Measurements from ENCODE around the gene KATNB1. TPM values are rescaled to one million over a fixed set of nuclear protein-coding genes. Genes with fewer than 3 reads are reported as not detected.

The KATNB1 gene
- total RNA-seq, 1 donor, result 11.8 TPM

- H3K9me3 ChIP-seq (ENCODE audit: low read depth, low read length), result no peaks in the 10 kb centered on the region
- H3K4me1 ChIP-seq (ENCODE audit: insufficient read depth, low read length), result peaks cover 23% of the 10 kb centered on the region
- H3K4me3 ChIP-seq (ENCODE audit: low read length), result no peak overlapping the region
- no peaks in the 10 kb centered on the region for H3K27me3 ChIP-seq (ENCODE audit: insufficient read depth, low read length)
Observed at GRCh38 chr16:57696240-57696639, 39.3 kb upstream of the KATNB1 start.

GRCh38 chr16:57697896-57698537, 37.6 kb upstream of the KATNB1 start:
- Histone ChIP-seq H3K4me3 (ENCODE audit: low read length) (no peak overlapping the region), H3K27me3 (ENCODE audit: insufficient read depth, low read length) (no peaks in the 10 kb centered on the region), H3K9me3 (ENCODE audit: low read depth, low read length) (no peaks in the 10 kb centered on the region), H3K4me1 (ENCODE audit: insufficient read depth, low read length) (peaks cover 18% of the 10 kb centered on the region)

- Histone ChIP-seq H3K4me1 (ENCODE audit: insufficient read depth, low read length) (peaks cover 18% of the 10 kb centered on the region), H3K9me3 (ENCODE audit: low read depth, low read length) (no peaks in the 10 kb centered on the region), H3K27me3 (ENCODE audit: insufficient read depth, low read length) (no peaks in the 10 kb centered on the region), H3K4me3 (ENCODE audit: low read length) (no peak overlapping the region)
Observed at GRCh38 chr16:57698812-57699405, 36.7 kb upstream of the KATNB1 start.

GRCh38 chr16:57699481-57699880, 36.1 kb upstream of the KATNB1 start:
- Histone ChIP-seq H3K9me3 (ENCODE audit: low read depth, low read length) (no peaks in the 10 kb centered on the region), H3K4me3 (ENCODE audit: low read length) (no peak overlapping the region), H3K4me1 (ENCODE audit: insufficient read depth, low read length) (peaks cover 13% of the 10 kb centered on the region), H3K27me3 (ENCODE audit: insufficient read depth, low read length) (no peaks in the 10 kb centered on the region)

- H3K9me3 ChIP-seq (ENCODE audit: low read depth, low read length), result no peaks in the 10 kb centered on the region
- H3K4me3 ChIP-seq (ENCODE audit: low read length), result no peak overlapping the region
- peaks cover 9% of the 10 kb centered on the region for H3K4me1 ChIP-seq (ENCODE audit: insufficient read depth, low read length)
- H3K27me3 ChIP-seq (ENCODE audit: insufficient read depth, low read length), result no peaks in the 10 kb centered on the region
Observed at GRCh38 chr16:57699899-57700298, 35.7 kb upstream of the KATNB1 start.

GRCh38 chr16:57700781-57701551, 34.6 kb upstream of the KATNB1 start:
- Histone ChIP-seq H3K4me3 (ENCODE audit: low read length) (no peak overlapping the region), H3K4me1 (ENCODE audit: insufficient read depth, low read length) (no peaks in the 10 kb centered on the region), H3K27me3 (ENCODE audit: insufficient read depth, low read length) (no peaks in the 10 kb centered on the region), H3K9me3 (ENCODE audit: low read depth, low read length) (no peaks in the 10 kb centered on the region)

- Histone ChIP-seq H3K4me1 (ENCODE audit: insufficient read depth, low read length) (no peaks in the 10 kb centered on the region), H3K4me3 (ENCODE audit: low read length) (no peak overlapping the region), H3K27me3 (ENCODE audit: insufficient read depth, low read length) (no peaks in the 10 kb centered on the region), H3K9me3 (ENCODE audit: low read depth, low read length) (no peaks in the 10 kb centered on the region)
Observed at GRCh38 chr16:57701759-57702371, 33.7 kb upstream of the KATNB1 start.

GRCh38 chr16:57703416-57704010, 32.1 kb upstream of the KATNB1 start:
- H3K4me1 ChIP-seq (ENCODE audit: insufficient read depth, low read length), result no peaks in the 10 kb centered on the region
- H3K27me3 ChIP-seq (ENCODE audit: insufficient read depth, low read length), result no peaks in the 10 kb centered on the region
- no peaks in the 10 kb centered on the region for H3K9me3 ChIP-seq (ENCODE audit: low read depth, low read length)
- no peak overlapping the region for H3K4me3 ChIP-seq (ENCODE audit: low read length)

GRCh38 chr16:57704011-57704904, 31.3 kb upstream of the KATNB1 start:
- no peak overlapping the region for H3K4me3 ChIP-seq (ENCODE audit: low read length)
- no peaks in the 10 kb centered on the region for H3K27me3 ChIP-seq (ENCODE audit: insufficient read depth, low read length)
- H3K9me3 ChIP-seq (ENCODE audit: low read depth, low read length), result no peaks in the 10 kb centered on the region
- H3K4me1 ChIP-seq (ENCODE audit: insufficient read depth, low read length), result no peaks in the 10 kb centered on the region

- Histone ChIP-seq H3K4me1 (ENCODE audit: insufficient read depth, low read length) (no peaks in the 10 kb centered on the region), H3K4me3 (ENCODE audit: low read length) (no peak overlapping the region), H3K27me3 (ENCODE audit: insufficient read depth, low read length) (no peaks in the 10 kb centered on the region), H3K9me3 (ENCODE audit: low read depth, low read length) (no peaks in the 10 kb centered on the region)
Observed at GRCh38 chr16:57704905-57705852, 30.4 kb upstream of the KATNB1 start.

GRCh38 chr16:57706717-57707116, 28.9 kb upstream of the KATNB1 start:
- no peaks in the 10 kb centered on the region for H3K9me3 ChIP-seq (ENCODE audit: low read depth, low read length)
- H3K4me3 ChIP-seq (ENCODE audit: low read length), result no peak overlapping the region
- H3K4me1 ChIP-seq (ENCODE audit: insufficient read depth, low read length), result no peaks in the 10 kb centered on the region

GRCh38 chr16:57707331-57707730, 28.2 kb upstream of the KATNB1 start:
- Histone ChIP-seq H3K27me3 (ENCODE audit: insufficient read depth, low read length) (no peaks in the 10 kb centered on the region), H3K4me3 (ENCODE audit: low read length) (no peak overlapping the region), H3K4me1 (ENCODE audit: insufficient read depth, low read length) (no peaks in the 10 kb centered on the region), H3K9me3 (ENCODE audit: low read depth, low read length) (no peaks in the 10 kb centered on the region)

More at GRCh38 chr16:57706717-57707116, 28.9 kb upstream of the KATNB1 start:
- H3K27me3 ChIP-seq (ENCODE audit: insufficient read depth, low read length), result no peaks in the 10 kb centered on the region

GRCh38 chr16:57708168-57708567, 27.4 kb upstream of the KATNB1 start:
- H3K4me1 ChIP-seq (ENCODE audit: insufficient read depth, low read length), result no peaks in the 10 kb centered on the region
- H3K4me3 ChIP-seq (ENCODE audit: low read length), result no peak overlapping the region
- no peaks in the 10 kb centered on the region for H3K27me3 ChIP-seq (ENCODE audit: insufficient read depth, low read length)
- H3K9me3 ChIP-seq (ENCODE audit: low read depth, low read length), result no peaks in the 10 kb centered on the region
